ENCODE measurements around the gene MED15.
"Not testable (repeated sequence)": the region's sequence is repeated elsewhere in the genome, so short reads cannot be mapped to it uniquely, and the experiment has no call there.

The MED15 gene

DNA sequence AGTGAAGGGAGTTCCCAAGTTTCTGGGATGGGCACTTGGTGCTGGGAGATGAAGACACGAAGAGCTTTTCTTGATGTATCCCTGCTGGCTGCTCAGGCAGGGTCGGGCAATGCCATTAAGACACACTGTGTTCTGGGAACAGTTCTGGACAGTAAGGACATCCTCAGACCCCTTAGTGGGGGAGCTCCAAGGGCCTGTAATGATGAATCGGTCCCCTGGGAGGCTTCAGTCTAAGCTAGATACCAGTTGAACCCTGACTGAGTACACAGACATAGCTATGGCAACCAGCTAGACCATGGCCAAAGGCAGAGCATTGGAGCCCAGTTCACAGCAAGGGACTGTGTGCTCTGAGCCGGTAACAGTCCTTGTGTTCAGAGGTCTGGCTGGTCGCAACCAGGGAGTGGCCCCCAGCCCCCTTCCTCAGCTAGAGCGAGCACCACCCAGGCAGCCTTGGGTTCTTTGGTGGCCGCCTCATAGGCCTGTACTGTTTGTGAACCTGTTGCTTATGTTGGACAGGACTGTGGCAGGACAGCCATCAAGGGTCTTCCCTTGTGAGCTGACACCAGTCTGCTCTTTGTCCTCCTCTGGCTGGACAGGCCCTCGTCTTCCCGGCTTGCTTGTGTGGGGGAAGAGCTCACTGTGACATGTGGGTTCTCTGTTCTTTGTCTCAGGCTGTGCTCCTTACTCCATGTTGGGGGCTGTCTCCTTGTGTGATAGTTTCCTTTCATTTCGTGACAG, 25.0 kb downstream of the MED15 start:
- DNase-seq = no peak

DNA sequence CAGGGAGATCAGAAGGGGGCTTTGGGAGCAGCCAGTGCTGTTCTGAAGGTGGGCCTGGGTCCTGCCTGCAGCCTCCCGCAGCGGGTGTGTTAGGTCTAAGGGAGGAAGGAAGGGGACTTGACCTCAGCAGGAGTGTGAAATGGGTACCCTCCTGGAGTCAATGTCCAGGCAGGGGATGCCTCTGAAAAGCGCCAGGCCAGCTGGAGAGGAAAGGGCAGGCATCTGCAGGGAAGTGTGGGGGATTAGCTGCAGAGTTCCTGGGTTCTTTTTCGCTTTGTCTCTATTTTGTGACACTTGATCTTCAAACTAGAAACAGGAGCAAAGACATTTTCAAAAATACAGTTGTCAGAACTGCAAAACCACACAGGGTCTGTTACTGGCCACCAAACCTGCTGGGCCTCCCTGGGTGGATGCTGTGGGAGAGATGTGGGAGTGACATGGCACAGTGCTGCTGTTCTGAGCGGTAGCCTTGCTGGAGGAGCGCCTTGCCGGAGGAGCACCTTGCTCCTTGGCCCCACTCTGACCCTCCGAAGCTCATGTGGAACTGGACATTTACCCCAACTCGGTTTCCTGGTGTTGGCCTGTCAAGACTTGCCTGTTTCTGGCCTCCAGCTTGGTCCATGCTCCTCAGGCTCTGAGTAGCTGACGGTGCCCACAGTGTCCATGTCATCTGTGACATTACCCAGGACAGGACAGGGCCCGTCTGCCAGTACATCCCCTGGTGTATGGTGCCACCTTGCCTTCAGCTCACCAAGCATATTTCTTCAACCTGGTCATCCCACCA, 25.9 kb downstream of the MED15 start:
- DNase-seq = no peak

DNA sequence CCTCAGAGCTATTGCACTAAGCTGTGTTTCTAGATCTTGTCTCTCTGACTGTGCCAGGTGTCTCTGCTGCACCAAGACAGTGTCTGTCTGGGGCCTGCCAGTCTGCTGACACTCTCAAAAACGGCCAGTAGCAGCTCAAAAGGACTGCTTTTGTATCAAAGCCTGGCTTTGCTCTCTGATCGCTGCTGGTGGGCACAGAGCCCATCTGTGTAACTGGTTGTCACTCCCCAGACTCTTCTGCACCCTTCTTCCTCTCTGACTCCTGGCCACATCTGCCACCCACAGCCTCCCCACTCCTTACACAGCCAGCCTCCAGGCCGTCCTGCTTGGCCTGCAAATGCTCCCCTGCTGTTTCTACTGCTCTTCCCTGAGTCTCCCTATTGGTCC, 26.5 kb downstream of the MED15 start:
- DNase-seq = no peak

GRCh38 chr22:20536590-20537324, 29.3 kb downstream of the MED15 start:
- DNase-seq = peak; percentile 4

GRCh38 chr22:20537325-20537756, 29.9 kb downstream of the MED15 start:
- DNase-seq = no peak

- no peak for DNase-seq
These were observed 30.6 kb downstream of the MED15 start for GRCh38 chr22:20537983-20538382.

DNA sequence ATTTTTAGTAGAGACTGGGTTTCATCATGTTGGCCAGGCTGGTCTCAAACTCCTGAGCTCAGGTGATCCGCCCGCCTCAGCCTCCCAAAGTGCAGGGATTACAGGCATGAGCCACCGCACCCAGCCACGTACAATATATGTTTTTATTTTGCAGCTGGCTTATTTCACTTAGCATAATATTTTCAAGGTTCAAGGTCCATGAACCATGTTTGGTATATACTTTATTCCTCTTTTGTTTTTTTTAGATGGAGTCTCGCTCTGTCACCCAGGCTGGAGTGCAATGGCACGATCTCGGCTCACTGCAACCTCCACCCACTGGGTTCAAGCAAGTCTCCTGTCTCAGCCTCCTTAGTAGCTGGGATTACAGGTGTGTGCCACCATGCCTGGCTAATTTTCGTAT, 31.5 kb downstream of the MED15 start:
- DNase-seq = not testable (repeated sequence)

- no peak for DNase-seq
These were observed 34.6 kb downstream of the MED15 start for GRCh38 chr22:20542055-20542454.

GRCh38 chr22:20542736-20543135, 35.3 kb downstream of the MED15 start:
- DNase-seq = no peak

DNA sequence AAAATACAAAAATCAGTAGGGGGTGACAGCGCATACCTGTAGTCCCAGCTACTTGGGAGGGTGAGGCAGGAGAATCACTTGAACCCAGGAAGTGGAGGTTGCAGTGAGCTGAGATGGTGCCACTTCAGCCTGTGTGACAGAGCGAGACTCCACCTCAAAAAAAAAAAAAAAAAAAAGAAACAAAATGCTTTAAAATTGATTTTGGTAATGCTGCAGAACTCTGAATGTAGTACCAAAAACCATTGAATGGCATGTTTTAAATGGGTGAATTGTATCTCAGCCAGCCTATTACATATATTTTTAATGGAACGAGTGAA, 37.9 kb downstream of the MED15 start:
- DNase-seq = not testable (repeated sequence)

DNA sequence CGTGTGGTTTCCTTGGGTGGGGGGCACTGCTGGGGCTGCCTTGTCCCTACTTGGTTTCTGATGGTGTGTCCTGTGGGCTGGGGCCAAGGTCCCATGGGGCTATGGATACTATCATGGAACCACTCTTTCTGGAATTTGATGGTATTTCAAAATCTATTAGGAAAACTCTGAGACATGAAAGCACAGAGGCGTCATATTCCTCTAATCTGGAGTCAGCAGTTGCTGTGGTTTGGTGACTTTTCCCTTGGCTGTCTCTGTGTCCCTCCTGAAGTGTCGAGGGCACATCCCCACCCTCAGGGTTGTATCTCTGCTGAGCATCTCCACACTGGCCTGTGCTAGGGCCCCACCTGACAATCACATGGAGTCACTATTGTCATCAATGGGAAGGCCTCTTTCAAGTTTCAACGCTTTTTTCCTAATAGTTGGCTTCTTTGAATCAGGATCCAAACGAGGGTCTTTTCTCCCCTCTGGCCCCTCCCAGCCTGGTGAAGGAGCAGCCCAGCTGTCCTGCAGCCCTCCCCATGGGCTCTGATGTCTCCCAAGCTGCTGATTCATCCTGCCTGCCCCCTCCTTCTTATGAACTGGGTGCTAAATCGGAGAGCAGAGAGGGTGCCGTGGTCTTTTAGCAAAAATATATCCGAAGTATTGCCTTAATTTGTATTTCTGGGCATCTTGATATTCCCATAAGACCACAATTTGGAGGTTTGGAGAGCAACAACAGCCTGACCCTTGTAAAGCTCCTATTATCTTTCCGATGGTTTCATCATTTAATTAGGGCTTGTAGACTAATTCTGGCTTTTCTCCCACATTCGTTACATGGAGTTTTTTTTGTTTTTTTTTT, 38.5 kb downstream of the MED15 start:
- DNase-seq = no peak

- DNase-seq = no peak
These were observed 39.1 kb downstream of the MED15 start for GRCh38 chr22:20546541-20546950.

DNA sequence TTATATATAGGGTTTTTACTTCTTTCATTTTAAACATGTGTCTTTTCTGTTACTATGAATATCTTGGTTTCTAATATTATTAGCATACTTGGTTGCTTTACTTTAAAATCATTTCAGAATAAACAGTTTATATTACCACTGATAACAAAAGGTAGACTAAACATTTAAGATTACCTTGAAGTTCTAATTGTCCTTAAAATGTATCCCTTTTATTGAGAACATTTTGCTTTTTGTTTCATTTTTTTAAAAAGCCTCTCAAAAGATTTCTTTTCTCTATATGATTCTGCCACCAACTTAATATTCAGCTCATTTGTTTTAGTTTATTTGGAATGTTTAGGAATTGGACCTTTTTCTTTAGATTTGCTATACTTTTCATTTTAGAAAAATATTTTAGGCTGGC, 39.6 kb downstream of the MED15 start:
- no peak for DNase-seq

DNA sequence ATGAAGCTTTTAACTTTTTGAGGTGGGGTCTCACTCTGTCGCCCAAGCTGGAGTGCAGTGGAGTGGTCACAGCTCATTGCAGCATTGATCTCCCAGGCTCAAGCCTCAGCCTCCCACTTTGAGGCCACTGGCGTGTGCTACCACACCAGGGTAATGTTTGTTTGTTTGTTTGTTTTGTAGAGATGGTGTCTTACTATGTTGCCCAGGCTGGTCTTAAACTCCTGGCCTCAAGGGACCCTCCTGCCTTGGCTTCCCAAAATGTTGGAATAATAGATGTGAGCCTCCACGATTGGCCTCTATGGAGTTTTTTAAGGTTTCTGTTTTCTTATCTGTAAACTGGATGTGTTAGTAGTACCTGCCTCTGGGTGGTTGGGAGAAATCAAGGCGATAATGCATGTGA, 41.4 kb downstream of the MED15 start:
- no peak for DNase-seq

DNA sequence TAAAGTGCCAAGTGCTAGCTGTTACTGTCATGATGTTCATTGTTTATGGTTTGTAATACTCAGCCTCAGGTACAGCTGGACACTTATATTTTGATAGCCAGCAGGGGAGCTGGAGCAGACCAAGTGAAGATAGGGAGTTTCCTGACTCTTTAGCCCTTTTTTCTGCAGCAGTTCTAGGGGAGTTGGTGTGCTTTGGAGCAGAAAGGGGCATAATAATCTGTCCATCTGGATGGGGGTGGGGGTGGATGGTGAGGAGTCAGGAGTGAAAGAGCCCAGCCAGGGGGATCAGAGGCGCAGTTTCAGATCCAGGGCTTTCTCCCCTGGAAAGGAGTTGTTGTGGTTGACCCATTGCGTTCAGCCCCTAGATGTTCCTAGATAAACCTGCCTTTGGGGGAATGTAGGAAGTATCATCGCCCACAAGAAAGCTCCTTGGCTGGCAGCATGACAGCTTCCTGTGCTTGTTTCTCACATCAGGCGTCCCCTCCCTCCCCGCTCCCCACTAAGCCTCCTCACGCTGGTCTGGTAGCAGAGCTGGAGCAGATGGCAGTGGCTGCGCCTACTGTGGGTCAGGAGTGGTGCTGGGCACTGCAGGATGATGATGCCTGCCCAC, 41.9 kb downstream of the MED15 start:
- peak; percentile 14 for DNase-seq

DNA sequence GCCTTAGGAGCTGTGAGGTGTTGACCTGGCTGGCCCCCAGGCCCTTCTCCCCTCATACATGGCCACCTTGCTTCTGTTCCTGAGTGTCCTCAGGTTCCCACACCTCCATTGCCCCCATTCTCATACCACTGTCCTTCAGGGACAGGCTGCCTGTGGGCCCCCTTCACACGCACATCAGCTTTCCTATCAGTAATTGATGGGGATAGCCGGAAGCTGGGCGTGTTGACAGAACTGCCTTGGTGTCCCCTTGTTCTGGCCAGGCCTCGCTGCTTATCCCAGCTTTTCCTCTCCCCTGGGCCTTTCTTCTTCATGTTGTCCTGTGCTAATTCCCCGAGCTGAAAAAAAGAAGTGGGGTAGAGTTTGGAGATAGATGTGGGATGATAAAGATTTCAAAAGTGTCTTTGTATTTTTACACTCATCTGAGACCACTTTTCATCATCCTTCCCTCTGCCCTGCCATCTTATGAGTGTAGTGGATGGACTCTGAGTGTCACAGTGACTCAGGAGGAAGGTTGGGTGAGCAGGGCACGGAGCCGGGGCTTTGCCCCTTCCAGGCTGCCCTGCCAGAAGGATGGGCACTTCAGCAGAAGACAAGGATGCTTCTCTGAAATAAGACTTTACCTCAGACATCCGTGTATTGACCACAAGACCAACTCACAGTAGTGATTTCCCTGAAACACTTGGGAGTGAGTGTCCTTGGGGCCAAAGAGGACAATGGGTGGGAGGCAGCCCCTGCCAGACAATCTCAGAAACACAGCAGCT, 42.8 kb downstream of the MED15 start:
- no peak for DNase-seq

DNA sequence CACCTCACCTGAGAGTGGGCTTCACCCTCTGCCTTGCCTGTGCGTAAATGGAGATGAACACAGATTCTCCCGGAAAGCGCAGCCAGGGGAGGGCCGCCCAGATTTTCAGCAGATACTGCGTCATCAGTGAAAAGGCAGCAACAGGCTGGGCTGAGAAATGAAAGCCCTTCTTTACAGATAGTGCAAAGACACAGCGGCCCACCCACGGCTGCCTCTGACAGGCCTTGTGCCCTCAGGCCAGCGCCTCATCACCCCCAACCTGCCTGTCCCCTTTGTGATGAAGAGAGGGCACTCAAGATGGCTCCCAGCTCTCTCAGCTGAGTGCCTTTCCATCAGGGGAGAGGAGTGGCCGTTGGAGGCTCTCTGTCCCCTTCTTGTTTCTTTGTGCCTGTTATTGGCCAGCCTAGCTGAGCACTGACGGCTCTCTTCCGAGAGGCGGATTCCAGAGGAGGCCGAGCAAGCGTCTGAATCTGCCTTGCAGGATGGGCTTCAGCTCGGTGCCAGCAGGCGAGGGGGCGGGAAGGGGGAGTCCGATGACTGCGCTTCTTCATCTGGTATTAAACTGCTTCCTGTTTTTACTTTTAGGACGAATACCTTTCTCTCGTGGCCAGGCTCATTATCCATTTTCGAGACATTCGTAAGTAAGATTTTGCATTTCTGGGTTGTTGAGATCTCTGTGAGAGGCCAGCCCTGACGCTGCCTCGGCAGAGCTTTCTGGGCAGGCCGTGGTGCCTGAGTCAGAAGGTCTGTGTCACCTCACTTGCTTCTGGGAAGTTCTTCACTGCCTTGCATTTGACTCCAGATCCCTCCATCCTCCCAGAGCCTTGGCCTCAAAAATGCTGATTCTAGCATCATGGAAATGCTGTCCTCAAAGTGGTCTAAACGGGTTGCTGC, 43.7 kb downstream of the MED15 start:
- no peak for DNase-seq

- no peak for DNase-seq
These were observed 44.5 kb downstream of the MED15 start for GRCh38 chr22:20551805-20552442.

GRCh38 chr22:20552443-20553401, 45.3 kb downstream of the MED15 start:
- DNase-seq = no peak

Measured in NCI-H446 treated with DMSO at 0.1 percent for 48 hours (cell line).